ENCODE measurements around the gene DPH1. TPM values are rescaled to one million over a fixed set of nuclear protein-coding genes. Genes with fewer than 3 reads are reported as not detected.

Gene DPH1
- total RNA-seq, 1 donor = 58.7 TPM

DNA sequence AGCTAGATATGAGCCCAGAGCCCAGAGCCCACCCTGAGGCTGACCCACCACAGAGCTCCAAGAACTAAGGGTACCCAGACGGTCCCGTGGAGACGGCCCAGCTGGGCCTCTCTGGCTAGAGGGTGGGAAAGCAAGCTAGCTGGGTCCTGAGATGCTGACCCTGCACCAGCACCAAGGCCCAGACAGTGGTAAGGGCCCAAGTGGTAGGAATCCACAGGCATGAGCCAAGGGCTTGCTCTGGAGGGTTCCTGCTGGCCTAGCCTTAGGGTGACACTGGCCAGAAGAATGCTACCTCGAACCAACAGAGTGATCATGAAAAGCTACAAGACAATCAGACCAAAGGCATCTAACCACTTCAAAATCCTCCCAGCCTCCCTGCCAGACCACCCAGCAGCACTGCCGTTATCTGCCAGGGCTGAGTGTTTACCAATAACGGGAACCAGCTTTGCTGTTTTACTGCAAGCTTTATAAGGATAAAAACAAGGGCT, 38.1 kb downstream of the DPH1 start:
- DNase-seq (ENCODE audit: low read depth) = peak; percentile 94

DNA sequence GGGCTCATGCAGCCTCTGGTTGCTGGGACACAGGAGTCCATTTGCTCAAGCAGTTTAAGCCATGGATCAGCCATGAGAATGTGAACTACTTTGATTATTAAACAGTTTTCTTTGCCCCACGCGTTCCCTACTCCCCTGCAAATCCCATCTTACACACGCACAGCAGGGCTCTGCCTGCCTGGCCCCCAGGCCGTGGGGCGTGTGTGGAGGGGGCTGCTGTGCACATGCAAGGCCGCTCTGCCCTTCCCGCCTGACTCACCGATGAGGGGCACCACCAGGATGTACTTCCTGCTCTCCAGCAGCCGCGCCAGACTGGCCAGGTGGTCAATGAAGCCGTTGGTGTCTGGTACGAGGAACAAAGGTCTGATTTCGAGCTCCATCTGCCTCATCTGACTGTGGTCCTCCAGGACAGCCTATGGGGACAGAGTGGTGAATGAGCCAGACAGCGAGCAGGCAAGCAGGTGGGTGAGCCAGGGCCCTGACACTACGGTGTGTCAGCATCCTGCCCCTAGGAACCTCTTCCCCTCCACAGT, 38.6 kb downstream of the DPH1 start:
- peak; percentile 89 for DNase-seq (ENCODE audit: low read depth)
- TF ChIP-seq, protein P1, sequence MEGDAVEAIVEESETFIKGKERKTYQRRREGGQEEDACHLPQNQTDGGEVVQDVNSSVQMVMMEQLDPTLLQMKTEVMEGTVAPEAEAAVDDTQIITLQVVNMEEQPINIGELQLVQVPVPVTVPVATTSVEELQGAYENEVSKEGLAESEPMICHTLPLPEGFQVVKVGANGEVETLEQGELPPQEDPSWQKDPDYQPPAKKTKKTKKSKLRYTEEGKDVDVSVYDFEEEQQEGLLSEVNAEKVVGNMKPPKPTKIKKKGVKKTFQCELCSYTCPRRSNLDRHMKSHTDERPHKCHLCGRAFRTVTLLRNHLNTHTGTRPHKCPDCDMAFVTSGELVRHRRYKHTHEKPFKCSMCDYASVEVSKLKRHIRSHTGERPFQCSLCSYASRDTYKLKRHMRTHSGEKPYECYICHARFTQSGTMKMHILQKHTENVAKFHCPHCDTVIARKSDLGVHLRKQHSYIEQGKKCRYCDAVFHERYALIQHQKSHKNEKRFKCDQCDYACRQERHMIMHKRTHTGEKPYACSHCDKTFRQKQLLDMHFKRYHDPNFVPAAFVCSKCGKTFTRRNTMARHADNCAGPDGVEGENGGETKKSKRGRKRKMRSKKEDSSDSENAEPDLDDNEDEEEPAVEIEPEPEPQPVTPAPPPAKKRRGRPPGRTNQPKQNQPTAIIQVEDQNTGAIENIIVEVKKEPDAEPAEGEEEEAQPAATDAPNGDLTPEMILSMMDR (IDR thresholded peaks at IDR 0.05; ENCODE audit: insufficient read depth, low read depth, low read length) = no peak
- no peak overlapping the region for H3K4me3 ChIP-seq (ENCODE audit: low read depth, low read length)

More for the DNA sequence above, 38.1 kb downstream of the DPH1 start:
- TF ChIP-seq, protein P1 (IDR thresholded peaks at IDR 0.05; ENCODE audit: insufficient read depth, low read depth, low read length) = peak; percentile 26
- H3K4me3 ChIP-seq (ENCODE audit: low read depth, low read length) = no peak overlapping the region

DNA sequence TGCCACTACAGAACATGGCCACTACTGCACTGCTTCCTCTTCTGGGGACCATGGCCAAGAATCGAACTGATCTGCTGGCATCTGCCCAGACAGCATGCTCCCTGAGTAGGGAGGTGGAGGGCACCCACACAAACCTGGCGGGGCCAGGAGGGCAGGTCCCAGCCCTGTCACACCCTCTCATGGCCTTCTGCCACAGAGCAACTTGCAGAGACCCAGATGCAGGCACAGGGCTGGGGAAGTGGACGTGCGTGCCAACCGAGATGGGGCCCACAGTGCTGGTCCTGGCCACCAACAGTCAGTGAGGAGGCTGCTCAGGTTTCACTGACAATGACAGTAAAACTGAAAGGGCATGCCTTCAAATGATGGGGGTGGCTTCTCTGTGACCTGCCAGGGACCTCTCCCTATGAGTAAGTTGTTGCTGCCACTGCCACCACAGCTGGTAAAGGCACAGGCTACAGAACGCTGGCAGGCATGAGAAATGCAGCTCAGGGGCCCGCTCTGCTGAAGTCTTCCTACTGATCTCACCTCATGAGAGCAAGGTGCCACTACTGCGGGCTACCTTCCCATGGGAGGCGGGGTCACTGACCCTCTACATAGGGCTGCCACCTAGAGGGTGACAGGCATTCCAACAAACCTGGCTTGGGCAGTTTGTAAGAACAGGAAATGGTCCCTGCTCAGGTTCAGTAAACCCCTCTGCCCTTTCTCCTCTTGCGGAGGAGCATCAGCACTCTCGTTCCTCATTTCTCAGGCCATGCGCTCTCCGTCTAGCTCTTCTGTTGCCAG, 40.5 kb downstream of the DPH1 start:
- TF ChIP-seq, protein P1 (IDR thresholded peaks at IDR 0.05; ENCODE audit: insufficient read depth, low read depth, low read length) = no peak
- DNase-seq (ENCODE audit: low read depth) = no peak

DNA sequence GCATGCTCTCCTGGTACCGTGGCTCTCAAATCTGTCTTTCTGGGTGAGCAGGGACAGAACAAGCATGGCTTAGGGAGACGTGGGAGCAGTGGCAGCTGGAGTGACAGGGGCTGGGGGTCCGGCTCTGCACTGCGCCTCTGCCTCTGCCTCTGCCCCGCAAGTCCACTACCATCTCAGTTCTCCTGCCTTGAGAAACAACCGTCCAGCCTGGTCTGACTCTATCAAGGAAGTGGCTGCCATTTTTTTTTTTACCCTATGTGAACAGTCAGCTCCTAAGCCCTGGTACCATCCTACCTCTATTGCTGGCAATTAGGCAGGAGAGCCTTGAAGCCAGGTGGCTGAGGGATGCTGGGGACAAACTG, 41.1 kb downstream of the DPH1 start:
- no peak overlapping the region for H3K4me3 ChIP-seq (ENCODE audit: low read depth, low read length)
- TF ChIP-seq, protein P1 (IDR thresholded peaks at IDR 0.05; ENCODE audit: insufficient read depth, low read depth, low read length) = no peak
- DNase-seq (ENCODE audit: low read depth) = no peak

More for the DNA sequence above, 40.5 kb downstream of the DPH1 start:
- no peak overlapping the region for H3K4me3 ChIP-seq (ENCODE audit: low read depth, low read length)

DNA sequence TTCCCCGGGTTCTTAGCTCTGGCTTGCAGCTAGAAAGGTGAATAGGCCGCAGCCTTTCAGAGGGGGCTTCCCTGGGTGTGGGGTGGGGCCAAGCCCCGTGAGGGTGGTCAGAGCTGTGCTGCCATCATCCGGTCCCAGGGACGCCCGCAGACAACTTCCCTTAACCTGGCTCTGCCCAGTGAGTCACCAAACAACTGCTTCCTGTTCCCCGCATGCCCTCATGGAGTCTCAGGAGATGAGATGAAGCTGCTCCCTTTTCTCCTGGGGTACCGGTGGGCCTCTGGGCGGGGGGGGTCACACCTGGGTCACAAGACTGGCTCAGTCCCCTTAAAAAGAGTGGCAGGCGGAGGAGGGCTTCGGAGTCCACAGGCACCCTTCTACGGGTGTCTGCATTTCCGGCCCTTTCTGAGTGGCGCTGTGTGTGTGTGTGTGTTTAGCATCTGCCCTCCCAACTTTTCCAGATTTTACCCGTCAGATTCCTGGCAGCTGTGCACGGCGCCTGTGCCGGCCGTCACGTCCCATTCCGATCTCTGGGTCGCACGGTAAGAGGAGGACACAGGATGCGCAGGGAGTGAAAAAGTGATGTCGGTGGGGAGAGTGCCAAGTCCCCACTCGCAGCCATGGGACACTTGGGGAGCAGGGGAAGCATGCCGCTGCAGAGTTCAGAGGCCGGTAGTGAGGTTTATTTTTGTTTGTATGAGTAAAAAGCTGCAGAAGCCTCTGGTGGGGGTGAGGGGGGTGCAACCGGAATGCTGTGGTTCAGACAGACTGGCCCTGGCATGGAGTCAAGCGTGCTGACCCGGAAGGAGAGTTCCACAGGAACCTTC, 41.7 kb downstream of the DPH1 start:
- H3K4me3 ChIP-seq (ENCODE audit: low read depth, low read length) = no peak overlapping the region
- TF ChIP-seq, protein P1 (IDR thresholded peaks at IDR 0.05; ENCODE audit: insufficient read depth, low read depth, low read length) = no peak
- DNase-seq (ENCODE audit: low read depth) = peak; percentile 81

DNA sequence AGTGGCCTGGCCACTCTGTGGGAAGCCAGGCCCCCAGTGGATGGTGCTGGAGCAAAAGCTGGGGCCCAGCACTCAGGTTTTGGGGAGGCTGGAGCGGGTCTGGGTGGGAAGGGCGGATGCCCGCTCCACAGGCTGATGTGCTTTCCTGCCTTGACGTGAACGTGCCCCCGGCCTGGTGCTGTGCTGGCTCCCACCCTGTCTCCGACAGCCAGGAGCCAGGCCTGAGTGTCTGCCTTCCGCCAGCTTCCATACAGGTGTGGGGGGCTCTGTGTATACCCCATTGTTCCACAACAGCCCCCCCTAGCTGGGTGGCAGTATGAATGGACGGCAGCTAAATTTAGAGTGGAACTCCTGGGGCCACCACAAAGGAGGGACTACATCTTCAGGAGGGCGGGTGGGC, 45.0 kb downstream of the DPH1 start:
- TF ChIP-seq, protein P1 (IDR thresholded peaks at IDR 0.05; ENCODE audit: insufficient read depth, low read depth, low read length) = no peak
- no peak overlapping the region for H3K4me3 ChIP-seq (ENCODE audit: low read depth, low read length)
- DNase-seq (ENCODE audit: low read depth) = no peak
